GM12801 (cell line): ENCODE measurements around the gene OR3A3.

Source experiments
- TF ChIP-seq, protein P1 (sequence below): IDR thresholded peaks from one replicate; pipeline ENCODE4 v1.5.1; 2011; ENCODE audit warnings: control low read depth; ENCODE audit not compliant: insufficient read length; ENCODE audit errors: extremely low read depth

OR3A3 gene

DNA sequence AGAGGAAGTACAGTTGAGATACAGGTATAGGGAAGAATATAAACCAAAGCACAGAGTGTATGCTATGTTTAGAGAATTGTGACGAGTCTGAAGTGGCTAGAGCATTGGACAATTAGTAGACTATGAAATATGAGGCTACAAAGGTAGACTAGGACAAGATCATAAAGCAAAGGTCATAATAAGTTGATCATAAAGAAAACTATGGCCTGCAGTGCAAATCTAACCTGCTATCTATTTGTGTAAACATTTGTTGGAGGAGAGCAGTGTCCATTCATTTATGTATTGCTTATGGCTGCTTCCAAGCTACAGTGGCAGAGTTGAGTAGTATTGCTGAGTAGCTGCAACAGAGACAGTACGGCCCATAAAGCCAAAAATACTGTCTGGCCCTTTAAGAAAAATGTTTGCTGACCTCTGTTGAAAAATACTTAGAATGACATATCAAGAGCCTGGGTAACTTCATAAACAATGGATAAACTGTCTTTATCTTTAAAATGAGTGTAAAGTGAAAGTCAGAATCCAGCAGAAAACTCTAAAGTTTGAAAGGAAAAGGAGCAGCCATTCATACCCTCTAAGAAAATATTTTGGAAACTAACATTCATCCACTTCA is 37.0 kb downstream of the OR3A3 start:
- TF ChIP-seq, protein P1, sequence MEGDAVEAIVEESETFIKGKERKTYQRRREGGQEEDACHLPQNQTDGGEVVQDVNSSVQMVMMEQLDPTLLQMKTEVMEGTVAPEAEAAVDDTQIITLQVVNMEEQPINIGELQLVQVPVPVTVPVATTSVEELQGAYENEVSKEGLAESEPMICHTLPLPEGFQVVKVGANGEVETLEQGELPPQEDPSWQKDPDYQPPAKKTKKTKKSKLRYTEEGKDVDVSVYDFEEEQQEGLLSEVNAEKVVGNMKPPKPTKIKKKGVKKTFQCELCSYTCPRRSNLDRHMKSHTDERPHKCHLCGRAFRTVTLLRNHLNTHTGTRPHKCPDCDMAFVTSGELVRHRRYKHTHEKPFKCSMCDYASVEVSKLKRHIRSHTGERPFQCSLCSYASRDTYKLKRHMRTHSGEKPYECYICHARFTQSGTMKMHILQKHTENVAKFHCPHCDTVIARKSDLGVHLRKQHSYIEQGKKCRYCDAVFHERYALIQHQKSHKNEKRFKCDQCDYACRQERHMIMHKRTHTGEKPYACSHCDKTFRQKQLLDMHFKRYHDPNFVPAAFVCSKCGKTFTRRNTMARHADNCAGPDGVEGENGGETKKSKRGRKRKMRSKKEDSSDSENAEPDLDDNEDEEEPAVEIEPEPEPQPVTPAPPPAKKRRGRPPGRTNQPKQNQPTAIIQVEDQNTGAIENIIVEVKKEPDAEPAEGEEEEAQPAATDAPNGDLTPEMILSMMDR: no peak

DNA sequence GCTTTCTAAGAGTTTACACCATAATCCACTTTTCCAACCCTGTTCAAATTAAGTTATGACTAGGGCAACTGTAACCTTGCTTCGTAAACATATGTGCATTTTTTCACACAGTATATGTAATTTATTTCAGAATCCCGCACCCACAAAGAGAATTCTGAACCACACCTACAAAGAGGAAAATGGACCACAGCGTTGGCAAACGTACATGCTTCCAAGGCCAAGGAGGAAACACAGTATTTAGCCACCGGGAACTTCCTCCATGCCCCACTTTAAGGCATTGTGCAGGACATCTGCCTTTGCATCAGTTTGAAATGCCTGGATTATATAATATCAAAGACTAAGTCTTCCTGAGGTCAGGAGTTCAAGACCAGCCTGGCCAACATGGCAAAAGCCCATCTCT is 58.4 kb downstream of the OR3A3 start:
- TF ChIP-seq, protein P1: no peak

DNA sequence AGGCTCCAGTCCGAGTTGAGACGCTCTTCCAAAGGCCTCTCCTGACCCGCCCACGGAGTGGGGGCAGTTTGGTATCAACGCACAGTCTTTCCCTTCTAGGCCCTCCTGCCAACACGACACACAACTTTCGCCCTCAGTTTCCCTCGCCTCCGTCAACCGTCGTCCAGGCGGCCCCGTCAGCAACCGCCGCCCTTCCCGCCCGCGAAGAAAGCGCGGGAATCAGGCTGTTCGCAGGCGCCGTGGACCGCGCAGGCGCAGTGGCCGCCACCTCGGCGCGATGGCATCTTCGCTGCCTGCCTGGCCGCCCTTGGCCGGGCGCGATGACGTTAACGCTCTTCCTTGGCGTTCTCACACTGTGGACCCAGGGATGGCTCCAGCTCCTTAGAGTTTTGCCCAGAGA is 60.4 kb downstream of the OR3A3 start, which contains the start of gene SPATA22:
Gene SPATA22, minus strand, starts transcription at position 221 of the 400 bp plus-strand sequence. CDS start 2,494 bp downstream, outside the sequence.
- TF ChIP-seq, protein P1: no peak

DNA sequence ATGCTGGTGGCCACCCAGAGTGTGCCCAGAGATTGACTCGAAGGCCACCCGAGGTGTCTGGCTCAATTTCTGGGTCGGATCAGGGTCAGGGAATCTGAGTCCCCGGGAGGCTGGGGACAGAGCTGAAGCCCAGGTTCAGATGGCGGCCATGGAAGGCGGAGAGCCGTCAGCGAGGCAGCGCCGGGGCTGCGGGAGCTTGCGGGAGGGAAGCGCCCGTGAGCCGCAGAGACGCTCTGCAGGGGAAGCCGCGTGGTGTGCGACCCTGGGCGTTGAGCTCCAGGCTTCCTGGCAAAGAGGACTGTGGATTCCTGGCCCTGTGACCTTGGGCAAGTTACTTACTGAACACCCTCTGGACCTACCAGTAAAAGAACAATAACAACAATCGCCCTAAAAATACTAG is 61.0 kb downstream of the OR3A3 start:
- TF ChIP-seq, protein P1: no peak
